K562 (cell line): ENCODE data around the gene ZFP62. TPM values are rescaled to one million over a fixed set of nuclear protein-coding genes. Genes with fewer than 3 reads are reported as not detected.
"Not testable (repeated sequence)": the region's sequence is repeated elsewhere in the genome, so short reads cannot be mapped to it uniquely, and the experiment has no call there.

Experiments
- ATAC-seq: fragments of 200-7000 bp; cut with Tn5 transposase; 3 replicates; pipeline ENCODE4 v1.9.1; 2020; ENCODE audit warnings: moderate library complexity
- BruUV-seq: library from RNA; stranded (reverse); fragments of 400-500 nt; replicated peaks from 2 replicates; lab custom pipeline; 2021; lab: Mats Ljungman, UMichigan
- CTCF ChIA-PET: fragments of 300-600 bp; formaldehyde crosslinking; extraction: SDS; loops from one replicate; lab custom pipeline; 2021; ENCODE audit warnings: low intra/inter-chr PET ratio; lab: Yijun Ruan, JAX
- POLR2A ChIA-PET: fragments of 300-600, 350-650 bp; sonication (Branson Sonifier 250); formaldehyde crosslinking; extraction: SDS; loops from one replicate; lab custom pipeline; 2021; ENCODE audit warnings: antibody characterized with exemption, inconsistent platforms; lab: Yijun Ruan, JAX
- DNase-seq, 4 experiments: peaks; one replicate each; pipeline versions ENCODE4 v3.0.0 to v3.0.0-alpha.2; 2011 to 2018; ENCODE audit warnings: low spot score in 3 of 4, mixed read lengths in 3 of 4; ENCODE audit errors: extremely low read depth in 1 of 4
- FAIRE-seq: peaks from 2 replicates; lab custom pipeline; 2011; peaks lifted over from hg19 to GRCh38; lab: Jason Lieb, UNC
- H2AFZ ChIP-seq: 2 replicates; pipeline ENCODE4 v1.6.0; 2011; ENCODE audit warnings: low read depth, low read length, control low read depth, inconsistent platforms
- H3K27ac ChIP-seq: fragments of 200-600 bp; 3 replicates; pipeline ENCODE4 v1.8.0; 2011; ENCODE audit warnings: low read depth, mild to moderate bottlenecking, control low read depth, inconsistent platforms, low read length, moderate library complexity, mixed read lengths; ENCODE audit errors: extremely low read depth
- H3K27me3 ChIP-seq, 2 experiments: fragments of 300-600 bp in 1 of 2; 2 replicates in 1 of 2; 3 replicates in 1 of 2; pipeline versions ENCODE4 v1.6.0 to v1.8.0; 2011; ENCODE audit warnings: inconsistent platforms in 2 of 2, low read length in 2 of 2, mild to moderate bottlenecking in 1 of 2, mixed read lengths in 1 of 2, moderate library complexity in 1 of 2; ENCODE audit not compliant: control insufficient read depth in 2 of 2, insufficient read depth in 2 of 2
- H3K36me3 ChIP-seq: fragments of 300-600 bp; 3 replicates; pipeline ENCODE4 v1.8.0; 2011; ENCODE audit warnings: mild to moderate bottlenecking, low read length, inconsistent platforms; ENCODE audit not compliant: control insufficient read depth, insufficient read depth
- H3K4me1 ChIP-seq, 2 experiments: fragments of 200-600 bp in 1 of 2; replicated peaks in 1 of 2; 2 replicates in 1 of 2; 3 replicates in 1 of 2; pipeline versions ENCODE4 v1.5.1 to v1.8.0; 2011; ENCODE audit warnings: inconsistent platforms in 2 of 2, low read length in 2 of 2, mild to moderate bottlenecking in 1 of 2, mixed read lengths in 1 of 2, moderate library complexity in 1 of 2; ENCODE audit not compliant: control insufficient read depth in 2 of 2, insufficient read depth in 2 of 2
- H3K4me2 ChIP-seq: 2 replicates; pipeline ENCODE4 v1.6.1; 2011; ENCODE audit warnings: low read length, control low read depth, inconsistent platforms, mixed read lengths; ENCODE audit not compliant: insufficient read depth
- H3K4me3 ChIP-seq: fragments of 200-600 bp; sonication (generic), shearing (Covaris generic); 2 replicates; pipeline ENCODE4 v1.5.1; 2016; ENCODE audit warnings: control low read depth, inconsistent platforms
- H3K79me2 ChIP-seq: fragments of 200-600 bp; 3 replicates; pipeline ENCODE4 v1.8.0; 2011; ENCODE audit warnings: low read length, inconsistent platforms; ENCODE audit not compliant: control insufficient read depth, insufficient read depth
- H3K9ac ChIP-seq, 2 experiments: 2 replicates each; pipeline versions ENCODE4 v1.6.0 to v1.6.1; 2011; ENCODE audit warnings: low read depth in 2 of 2, low read length in 2 of 2, control low read depth in 1 of 2, inconsistent platforms in 1 of 2, mild to moderate bottlenecking in 1 of 2, mixed read lengths in 1 of 2; ENCODE audit not compliant: insufficient read depth in 1 of 2
- H3K9me1 ChIP-seq: one replicate; pipeline ENCODE4 v1.6.0; 2011; ENCODE audit warnings: inconsistent platforms, mild to moderate bottlenecking, low read length, moderate library complexity; ENCODE audit not compliant: control insufficient read depth, insufficient read depth
- H3K9me3 ChIP-seq: replicated peaks from 2 replicates; pipeline ENCODE4 v1.5.1; 2011; ENCODE audit warnings: low read depth, low read length, inconsistent platforms; ENCODE audit not compliant: control insufficient read depth, insufficient read depth
- H4K20me1 ChIP-seq: replicated peaks from 2 replicates; pipeline ENCODE4 v1.6.1; 2011; ENCODE audit warnings: low read length, inconsistent platforms, mixed read lengths; ENCODE audit not compliant: control insufficient read depth, insufficient read depth
- CBX3 ChIP-seq, 2 experiments: IDR thresholded peaks; 1 replicate in 1 of 2; 2 replicates in 1 of 2; pipeline ENCODE4 v1.6.1; 2012; ENCODE audit warnings: inconsistent platforms in 2 of 2, low read length in 2 of 2, borderline replicate concordance in 1 of 2, control low read depth in 1 of 2
- FOXA1 ChIP-seq: fragments of 450-650 bp; IDR thresholded peaks from 2 replicates; pipeline ENCODE4 v1.6.1; 2016; ENCODE audit warnings: mild to moderate bottlenecking, borderline replicate concordance
- L3MBTL2 ChIP-seq: fragments of 450-650 bp; IDR thresholded peaks from 2 replicates; pipeline ENCODE4 v1.6.1; 2016; ENCODE audit warnings: mild to moderate bottlenecking, moderate library complexity
- MEIS2 ChIP-seq: fragments of 450-650 bp; IDR thresholded peaks from 2 replicates; pipeline ENCODE4 v1.6.1; 2014; ENCODE audit warnings: mild to moderate bottlenecking; ENCODE audit not compliant: partially characterized antibody
- MNT ChIP-seq, 2 experiments: fragments of 450-650 bp; conservative IDR thresholded peaks; 2 replicates each; pipeline ENCODE4 v1.6.1; 2017; ENCODE audit warnings: mild to moderate bottlenecking in 2 of 2, moderate library complexity in 2 of 2
- NR2C1 ChIP-seq, 2 experiments: fragments of 450-650 bp; IDR thresholded peaks; 2 replicates each; pipeline ENCODE4 v1.6.1; 2017; ENCODE audit warnings: mild to moderate bottlenecking in 2 of 2, antibody characterized with exemption in 1 of 2, inconsistent platforms in 1 of 2, missing compliant biosample characterization in 1 of 2, missing genetic modification characterization in 1 of 2
- NR2C2 ChIP-seq, 2 experiments: fragments of 200-800 bp in 1 of 2; sonication (Bioruptor generic) in 1 of 2; sonication (generic) in 1 of 2; formaldehyde crosslinking in 1 of 2; IDR thresholded peaks; 2 replicates each; pipeline versions ENCODE4 v1.6.1 to v1.8.0; 2016 to 2022; ENCODE audit warnings: mild to moderate bottlenecking in 1 of 2, missing compliant biosample characterization in 1 of 2, missing genetic modification characterization in 1 of 2, missing genetic modification reagents in 1 of 2
- NRF1 ChIP-seq, 2 experiments: fragments of 450-650 bp; IDR thresholded peaks in 1 of 2; conservative IDR thresholded peaks in 1 of 2; 2 replicates each; pipeline ENCODE4 v1.6.1; 2014; ENCODE audit warnings: mild to moderate bottlenecking in 2 of 2
- YY1 ChIP-seq, 3 experiments: IDR thresholded peaks; 2 replicates each; pipeline ENCODE4 v1.6.1; 2011; ENCODE audit warnings: low read length in 2 of 3, mild to moderate bottlenecking in 2 of 3, moderate library complexity in 2 of 3, borderline replicate concordance in 1 of 3, control low read depth in 1 of 3, low read depth in 1 of 3; ENCODE audit not compliant: insufficient read depth in 3 of 3, insufficient replicate concordance in 2 of 3, control insufficient read depth in 1 of 3, insufficient read length in 1 of 3; ENCODE audit errors: extremely low read depth in 1 of 3
- ZFX ChIP-seq: sonication (generic); formaldehyde crosslinking; IDR thresholded peaks from 2 replicates; pipeline ENCODE4 v1.8.0; 2022; ENCODE audit warnings: mild to moderate bottlenecking, missing genetic modification reagents, moderate library complexity
- WGBS: fragments of 100-300 bp; shearing (Covaris generic); methylation state at CpG from one replicate; pipeline ENCODE4 v1.1.6; 2016; ENCODE audit warnings: low coverage, mixed read lengths; ENCODE audit not compliant: insufficient coverage; ENCODE audit errors: missing lambda C conversion rate; 5-methylcytosine and 5-hydroxymethylcytosine counted together
- in situ Hi-C: fragments of 300-500 bp; cut with MboI; formaldehyde crosslinking; loops from 4 replicates; pipeline ENCODE4 v1.15.0; 2018; ENCODE audit warnings: inconsistent platforms, mixed read lengths
- intact Hi-C: fragments of 100-400 bp; cut with micrococcal nuclease; formaldehyde crosslinking; loops from 2 replicates; pipeline ENCODE4 v1.14.2; 2022
- polyA plus RNA-seq, 8 experiments: library from polyadenylated mRNA; depleted of rRNA in 4 of 8; stranded (reverse) in 5 of 8; unstranded in 3 of 8; fragments of >200 nt; fragmentation: Nextera tagmentation in 2 of 8; fragmentation: Illumina TruSeq in 1 of 8; extraction: Ambion mirVana in 2 of 8; extraction: Trizol in 1 of 8; gene quantifications; 2 replicates each; pipeline versions ENCODE4 v1.2.1 to v1.2.3, GENCODE V29; 2011 to 2014; ENCODE audit warnings: inconsistent platforms in 1 of 8, missing spikeins in 1 of 8
- total RNA-seq, 7 experiments: library from RNA; depleted of rRNA in 6 of 7; stranded (reverse); fragments of >200 nt in 6 of 7; fragmentation: Illumina TruSeq in 2 of 7; extraction: Trizol in 2 of 7; gene quantifications; 2 replicates each; pipeline versions ENCODE4 v1.2.1 to v1.2.3, GENCODE V29; 2011 to 2021; ENCODE audit warnings: low replicate concordance in 1 of 7

ZFP62 gene
- total and polyA plus RNA-seq, 9 of the 15 experiments (the other 6 are each of a cell fraction or from before 2014, with no cell fraction given), result 12.2 to 37.5 (median 25.0) TPM

- CTCF ChIA-PET; in situ Hi-C loops; H3K79me2 ChIP-seq; intact Hi-C loops; BruUV-seq; H3K27me3 ChIP-seq; H3K27ac ChIP-seq; H4K20me1 ChIP-seq; H3K9me1 ChIP-seq; H3K36me3 ChIP-seq; H3K4me1 ChIP-seq; H3K4me3 ChIP-seq; H3K9me3 ChIP-seq; TF ChIP-seq NR2C1 (tag; IDR thresholded peaks at IDR 0.05); NR2C2 (CRISPR knock-in tag; IDR thresholded peaks at IDR 0.05): not testable (repeated sequence)
- peak in 1 of 4 experiments; percentile 71 for DNase-seq
- FAIRE-seq, result peak; percentile 69
- WGBS, result 31% methylated on average over 10 of the region's 11 CpGs
- ATAC-seq, result peak; percentile 99
- peak overlapping the region; percentile 70 for H3K4me2 ChIP-seq
- POLR2A ChIA-PET, result interaction anchor here (0.6 to 1.5 kb wide), 4 partner anchors 10 to 79 kb away, joined by 3 to 6 read pairs (median 4); no protein-coding TSS in a partner anchor
- H3K9ac ChIP-seq, result peak overlapping the region in 1 of 2 experiments; percentile 82; a peak in 2 of 4 replicates
- peak overlapping the region; percentile 86 for H2AFZ ChIP-seq
- TF ChIP-seq MNT (conservative IDR thresholded peaks at IDR 0.05), result 0 out of 4 replicates have a peak, but pooled peaks of 1 of the 2 experiments have one; percentile 32
- peak; percentile 64; the same call in 1 of the 2 replicates for TF ChIP-seq NR2C1 (IDR thresholded peaks at IDR 0.05)
- TF ChIP-seq YY1 (IDR thresholded peaks at IDR 0.05; ENCODE audit: borderline replicate concordance in 1 of 3, control insufficient read depth in 1 of 3, extremely low read depth in 1 of 3, insufficient read depth in 3 of 3, insufficient read length in 1 of 3, insufficient replicate concordance in 2 of 3, low read depth in 1 of 3, low read length in 2 of 3), result peak in 2 of 3 experiments; percentile 56 to 79
- TF ChIP-seq NRF1 (conservative IDR thresholded peaks at IDR 0.05 in 1 of 2, IDR thresholded peaks at IDR 0.05 in 1 of 2), result peak in 1 of 2 experiments; percentile 31; a peak in 2 of 4 replicates
- TF ChIP-seq CBX3 (IDR thresholded peaks at IDR 0.05; ENCODE audit: borderline replicate concordance in 1 of 2, low read length in 2 of 2), result peak in 1 of 2 experiments; percentile 26; a peak in 1 of 3 replicates
- TF ChIP-seq NR2C2 (tag; IDR thresholded peaks at IDR 0.05), result peak; percentile 38; the same call in 1 of the 2 replicates
- TF ChIP-seq ZFX (CRISPR knock-in tag), result peak; percentile 57
- peak; percentile 19 for TF ChIP-seq MEIS2
- TF ChIP-seq FOXA1, result peak; percentile 57; the same call in 1 of the 2 replicates
- peak; percentile 18; the same call in 1 of the 2 replicates for TF ChIP-seq L3MBTL2
Observed at GRCh38 chr5:180885845-180886529, 24.9 kb upstream of the ZFP62 start.
